ENCODE results near the gene EMD. TPM values are rescaled to one million over a fixed set of nuclear protein-coding genes. Genes with fewer than 3 reads are reported as not detected.
A peak's percentile ranks its signal among the peaks of the same experiment; 100 is the strongest.

The EMD gene
- total RNA-seq, 1 experiment from 2014 or later: 107 TPM

DNA sequence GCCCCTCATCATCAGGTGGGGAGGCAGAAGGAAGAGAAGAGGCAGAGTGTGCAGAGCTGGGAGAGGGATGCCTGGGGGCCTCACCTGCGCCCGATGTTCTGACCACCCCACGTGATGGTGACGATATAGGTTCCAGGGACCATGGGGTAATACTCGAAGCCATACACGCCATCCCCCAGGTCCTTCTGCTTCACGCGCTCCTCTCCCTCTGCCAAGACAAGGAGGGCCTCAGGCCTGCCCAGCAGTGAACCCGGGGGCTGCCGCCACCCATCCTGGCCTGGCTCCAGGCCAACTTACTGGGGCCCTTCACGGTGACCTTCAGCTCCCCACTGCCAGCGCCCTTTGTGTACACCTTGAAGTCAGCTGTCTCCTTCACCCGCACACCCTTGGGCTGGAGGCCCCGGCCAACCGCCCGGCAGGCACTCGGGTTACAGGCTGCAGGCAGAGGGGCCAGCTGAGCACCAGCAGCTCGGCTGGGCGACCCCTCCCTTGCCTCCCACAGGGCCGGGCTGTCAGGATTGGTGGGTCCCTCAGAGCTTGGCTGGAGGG, 14.0 kb upstream of the EMD start:
- Mint-ChIP-seq H3K4me1 (ENCODE audit: insufficient read depth, unreplicated experiment) (peaks cover 8% of the 10 kb centered on the region), H3K4me3 (ENCODE audit: unreplicated experiment) (no peak overlapping the region), H3K9me3 (ENCODE audit: unreplicated experiment) (no peaks in the 10 kb centered on the region), H3K27me3 (ENCODE audit: insufficient read depth, unreplicated experiment) (no peaks in the 10 kb centered on the region), H3K27ac (ENCODE audit: low read depth, unreplicated experiment) (no peak overlapping the region), H3K36me3 (ENCODE audit: insufficient read depth, unreplicated experiment) (peaks cover 67% of the 10 kb centered on the region)
- intact Hi-C loops (cut with micrococcal nuclease): no loop called here
- ChIA-PET CTCF (interaction anchor here (0.5 to 1.1 kb wide), 2 partner anchors 9 to 49 kb away, joined by 3 read pairs; no protein-coding TSS in a partner anchor), POLR2A (interaction anchor here (0.6 to 0.7 kb wide), 2 partner anchors 39 to 45 kb away, joined by 3 read pairs; no protein-coding TSS in a partner anchor)
- TF ChIP-seq, protein P1, sequence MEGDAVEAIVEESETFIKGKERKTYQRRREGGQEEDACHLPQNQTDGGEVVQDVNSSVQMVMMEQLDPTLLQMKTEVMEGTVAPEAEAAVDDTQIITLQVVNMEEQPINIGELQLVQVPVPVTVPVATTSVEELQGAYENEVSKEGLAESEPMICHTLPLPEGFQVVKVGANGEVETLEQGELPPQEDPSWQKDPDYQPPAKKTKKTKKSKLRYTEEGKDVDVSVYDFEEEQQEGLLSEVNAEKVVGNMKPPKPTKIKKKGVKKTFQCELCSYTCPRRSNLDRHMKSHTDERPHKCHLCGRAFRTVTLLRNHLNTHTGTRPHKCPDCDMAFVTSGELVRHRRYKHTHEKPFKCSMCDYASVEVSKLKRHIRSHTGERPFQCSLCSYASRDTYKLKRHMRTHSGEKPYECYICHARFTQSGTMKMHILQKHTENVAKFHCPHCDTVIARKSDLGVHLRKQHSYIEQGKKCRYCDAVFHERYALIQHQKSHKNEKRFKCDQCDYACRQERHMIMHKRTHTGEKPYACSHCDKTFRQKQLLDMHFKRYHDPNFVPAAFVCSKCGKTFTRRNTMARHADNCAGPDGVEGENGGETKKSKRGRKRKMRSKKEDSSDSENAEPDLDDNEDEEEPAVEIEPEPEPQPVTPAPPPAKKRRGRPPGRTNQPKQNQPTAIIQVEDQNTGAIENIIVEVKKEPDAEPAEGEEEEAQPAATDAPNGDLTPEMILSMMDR (IDR thresholded peaks at IDR 0.05; ENCODE audit: unreplicated experiment): no peak
- BruUV-seq (replicated peaks): no TSS peak
- no peak for DNase-seq (ENCODE audit: unreplicated experiment)

DNA sequence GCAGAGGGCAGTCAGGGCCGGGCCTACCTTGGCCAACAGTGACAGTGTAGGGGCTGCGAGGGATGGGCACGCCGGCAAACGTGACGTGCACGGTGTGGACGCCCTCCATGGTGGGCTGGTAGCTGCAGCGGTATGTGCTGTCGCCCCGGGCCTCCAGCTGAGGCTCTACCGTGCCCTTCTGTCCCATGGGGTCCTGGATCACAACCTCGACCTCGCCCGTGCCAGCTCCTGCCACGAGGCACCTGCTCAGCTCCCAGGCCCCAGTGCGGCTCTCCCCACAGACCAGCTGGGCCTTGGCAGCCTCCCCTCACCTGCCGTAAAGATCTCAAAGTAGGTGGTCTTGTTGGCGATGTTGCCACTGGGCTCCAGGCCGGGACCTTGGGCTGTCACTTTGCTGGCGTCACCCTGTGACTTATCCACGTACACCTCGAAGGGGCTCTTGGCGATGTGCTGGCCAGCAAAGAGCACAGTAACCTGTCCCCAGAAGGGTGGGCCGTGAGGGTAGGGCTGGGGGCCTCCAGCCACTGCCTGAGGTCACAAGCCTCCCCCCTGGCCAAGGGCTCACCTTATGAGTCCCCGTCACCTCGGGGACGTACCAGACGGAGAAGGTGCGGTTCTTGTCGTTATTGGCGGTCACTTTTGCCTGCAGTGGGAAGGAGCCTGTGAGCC, 13.0 kb upstream of the EMD start:
- no TSS peak for BruUV-seq (replicated peaks)
- Mint-ChIP-seq H3K4me1 (ENCODE audit: insufficient read depth, unreplicated experiment) (peaks cover 8% of the 10 kb centered on the region), H3K27me3 (ENCODE audit: insufficient read depth, unreplicated experiment) (no peaks in the 10 kb centered on the region), H3K36me3 (ENCODE audit: insufficient read depth, unreplicated experiment) (peaks cover 61% of the 10 kb centered on the region), H3K9me3 (ENCODE audit: unreplicated experiment) (no peaks in the 10 kb centered on the region), H3K27ac (ENCODE audit: low read depth, unreplicated experiment) (no peak overlapping the region), H3K4me3 (ENCODE audit: unreplicated experiment) (no peak overlapping the region)
- intact Hi-C loops (cut with micrococcal nuclease): no loop called here
- TF ChIP-seq, protein P1 (IDR thresholded peaks at IDR 0.05; ENCODE audit: unreplicated experiment): no peak
- DNase-seq (ENCODE audit: unreplicated experiment): no peak
- CTCF ChIA-PET: interaction anchor here (0.6 to 1.1 kb wide), 2 partner anchors 8 to 57 kb away, joined by 3 read pairs; no protein-coding TSS in a partner anchor
- POLR2A ChIA-PET: interaction anchor here (0.6 to 0.7 kb wide), 2 partner anchors 38 to 44 kb away, joined by 3 read pairs; no protein-coding TSS in a partner anchor

DNA sequence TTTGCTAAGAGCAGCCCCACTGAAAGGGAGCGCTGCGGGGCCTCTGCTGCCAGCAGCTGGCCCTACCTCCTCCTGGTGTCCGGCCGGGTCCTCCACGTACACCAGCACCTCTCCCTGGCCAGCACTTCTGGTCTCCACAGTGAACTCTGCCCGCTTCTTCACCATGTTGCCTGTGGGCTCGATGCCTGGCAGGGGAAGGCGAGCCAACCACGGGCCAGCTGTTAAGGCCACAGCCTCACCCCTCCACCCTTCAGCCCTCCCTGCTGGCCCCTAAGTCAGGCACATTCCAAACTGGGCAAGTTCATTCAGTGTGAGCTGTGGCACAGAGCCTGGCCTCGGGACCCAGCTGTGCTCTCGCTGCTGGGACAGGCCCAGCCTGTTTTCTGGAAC, 12.4 kb upstream of the EMD start:
- TF ChIP-seq, protein P1 (IDR thresholded peaks at IDR 0.05; ENCODE audit: unreplicated experiment): no peak
- Mint-ChIP-seq H3K4me1 (ENCODE audit: insufficient read depth, unreplicated experiment) (peaks cover 8% of the 10 kb centered on the region), H3K4me3 (ENCODE audit: unreplicated experiment) (no peak overlapping the region), H3K36me3 (ENCODE audit: insufficient read depth, unreplicated experiment) (peaks cover 59% of the 10 kb centered on the region), H3K27ac (ENCODE audit: low read depth, unreplicated experiment) (no peak overlapping the region), H3K9me3 (ENCODE audit: unreplicated experiment) (no peaks in the 10 kb centered on the region), H3K27me3 (ENCODE audit: insufficient read depth, unreplicated experiment) (no peaks in the 10 kb centered on the region)
- ChIA-PET CTCF (no interaction called here), POLR2A (no interaction called here)
- BruUV-seq (replicated peaks): no TSS peak
- DNase-seq (ENCODE audit: unreplicated experiment): no peak
- intact Hi-C loops (cut with micrococcal nuclease): no loop called here

DNA sequence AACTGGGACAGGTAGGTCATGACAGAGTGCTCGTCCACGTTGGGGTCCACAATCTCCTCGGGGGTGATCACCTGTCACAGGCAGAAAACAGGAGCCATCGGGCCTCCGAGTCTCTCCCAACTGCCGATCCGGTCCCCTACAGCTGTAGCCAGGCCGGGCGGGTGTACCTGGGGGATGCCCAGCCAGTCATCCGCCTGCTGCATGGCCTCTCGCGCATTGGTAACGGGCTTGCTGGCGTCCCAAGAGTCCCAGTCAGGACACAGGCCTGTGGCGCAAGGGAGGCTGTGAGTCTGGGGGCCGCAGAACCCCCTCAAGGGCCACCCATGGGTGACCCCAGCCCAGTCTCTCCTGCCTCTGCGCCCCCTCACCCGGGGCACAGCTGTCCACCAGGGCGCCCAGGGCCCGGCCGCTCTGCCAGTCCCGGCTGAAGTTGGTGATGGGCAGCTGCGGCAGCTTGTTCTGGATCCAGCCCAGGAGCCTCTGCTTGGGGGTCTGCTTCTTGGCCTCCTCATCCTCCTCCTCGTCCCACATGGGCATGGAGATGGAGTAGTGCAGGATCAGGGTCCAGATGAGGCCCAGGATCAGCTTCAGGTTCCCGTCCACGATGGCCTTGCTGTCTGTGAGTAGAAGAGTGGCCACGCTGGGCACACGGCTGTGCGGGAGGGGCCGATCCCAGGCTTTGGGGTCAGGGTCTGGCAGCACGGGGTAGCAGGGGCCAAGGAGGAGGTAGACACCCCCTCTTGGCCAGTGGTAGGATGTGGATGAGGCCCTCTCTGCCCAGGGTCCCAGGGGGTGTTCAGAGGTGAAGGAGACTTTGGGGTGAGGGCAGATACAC, 11.4 kb upstream of the EMD start:
- Mint-ChIP-seq H3K36me3 (ENCODE audit: insufficient read depth, unreplicated experiment) (peaks cover 49% of the 10 kb centered on the region), H3K27me3 (ENCODE audit: insufficient read depth, unreplicated experiment) (no peaks in the 10 kb centered on the region), H3K4me3 (ENCODE audit: unreplicated experiment) (peak overlapping the region; percentile 75), H3K27ac (ENCODE audit: low read depth, unreplicated experiment) (peak overlapping the region; percentile 94), H3K9me3 (ENCODE audit: unreplicated experiment) (no peaks in the 10 kb centered on the region), H3K4me1 (ENCODE audit: insufficient read depth, unreplicated experiment) (peaks cover 8% of the 10 kb centered on the region)
- BruUV-seq (replicated peaks): no TSS peak
- TF ChIP-seq, protein P1 (IDR thresholded peaks at IDR 0.05; ENCODE audit: unreplicated experiment): no peak
- CTCF ChIA-PET: interaction anchor here (0.7 to 2.0 kb wide), 2 partner anchors 16 to 31 kb away, joined by 4 to 6 read pairs; no protein-coding TSS in a partner anchor
- POLR2A ChIA-PET: interaction anchor here (0.6 to 1.1 kb wide), 4 partner anchors 21 to 429 kb away, joined by 3 to 5 read pairs (median 4); no protein-coding TSS in a partner anchor
- intact Hi-C loops (cut with micrococcal nuclease): no loop called here
- no peak for DNase-seq (ENCODE audit: unreplicated experiment)

All from MCF 10A (cell line).